Activated T-helper 1 cell treated with anti-CD3 and anti-CD28 coated beads, Interleukin-2, amount 50 U/mL, for 16 hours (primary cell): ENCODE data around the gene CAPN9.

Source experiments
- DNase-seq, 2 donors: peaks; one replicate each; pipeline ENCODE4 v3.0.0-alpha.2; 2020; ENCODE audit warnings: low read depth in 1 of 2, low spot score in 1 of 2

The CAPN9 gene

GRCh38 chr1:230794871-230795605 lies 47.9 kb downstream of the CAPN9 start:
- no peak for DNase-seq

- no peak for DNase-seq
Observed at GRCh38 chr1:230796626-230797025, 49.4 kb downstream of the CAPN9 start.

GRCh38 chr1:230797376-230797920 lies 50.3 kb downstream of the CAPN9 start:
- no peak for DNase-seq

- DNase-seq = no peak
Observed at GRCh38 chr1:230797942-230798365, 50.8 kb downstream of the CAPN9 start.

GRCh38 chr1:230798491-230798890 lies 51.3 kb downstream of the CAPN9 start:
- no peak for DNase-seq

GRCh38 chr1:230800891-230801840 lies 54.0 kb downstream of the CAPN9 start:
- DNase-seq = no peak

- no peak for DNase-seq
Observed at GRCh38 chr1:230804396-230804795, 57.2 kb downstream of the CAPN9 start.

- no peak for DNase-seq
Observed at GRCh38 chr1:230806552-230806951, 59.4 kb downstream of the CAPN9 start.

- no peak for DNase-seq
Observed at GRCh38 chr1:230807029-230807428, 59.8 kb downstream of the CAPN9 start.

- DNase-seq = no peak
Observed at GRCh38 chr1:230807561-230808280, 60.5 kb downstream of the CAPN9 start.

- DNase-seq = no peak
Observed at GRCh38 chr1:230808281-230808872, 61.2 kb downstream of the CAPN9 start.

- no peak for DNase-seq
Observed at GRCh38 chr1:230809256-230809990, 62.2 kb downstream of the CAPN9 start.

GRCh38 chr1:230812568-230812967 lies 65.4 kb downstream of the CAPN9 start:
- no peak for DNase-seq

- DNase-seq = no peak
Observed at GRCh38 chr1:230814949-230815692, 67.9 kb downstream of the CAPN9 start.

GRCh38 chr1:230816018-230816417 lies 68.8 kb downstream of the CAPN9 start:
- DNase-seq = no peak

GRCh38 chr1:230818367-230818766 lies 71.2 kb downstream of the CAPN9 start:
- no peak for DNase-seq

GRCh38 chr1:230818901-230819300 lies 71.7 kb downstream of the CAPN9 start:
- no peak for DNase-seq

GRCh38 chr1:230819976-230820375 lies 72.8 kb downstream of the CAPN9 start:
- no peak for DNase-seq

- no peak for DNase-seq
Observed at GRCh38 chr1:230820568-230820967, 73.4 kb downstream of the CAPN9 start.
